ENCODE data around the gene TUSC2.

Gene TUSC2

DNA sequence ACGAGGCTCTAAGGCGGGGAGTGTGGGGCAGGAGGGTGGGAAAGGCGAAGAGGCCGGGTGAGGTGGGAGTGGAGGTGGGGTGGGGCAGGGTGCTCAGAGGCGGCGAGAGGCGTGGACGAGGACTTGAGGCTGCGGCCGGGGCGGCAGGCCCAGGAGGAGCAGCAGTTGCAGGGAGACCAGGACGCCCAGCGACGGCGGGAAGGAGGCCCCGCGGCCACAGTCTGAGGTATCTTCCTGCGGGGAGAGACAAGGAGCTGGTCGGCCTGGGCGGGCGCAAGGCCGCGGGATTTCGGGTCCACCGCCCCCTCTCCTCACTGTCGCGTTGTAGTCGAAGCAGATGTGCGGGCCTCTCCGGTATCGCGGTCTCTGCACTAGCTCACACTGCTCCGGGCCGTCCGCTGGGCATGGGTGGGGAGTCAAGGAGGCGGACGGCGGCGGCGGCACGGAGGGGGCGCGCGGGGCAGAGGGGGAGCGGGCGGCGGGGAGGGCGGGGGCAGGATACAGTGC, 36.6 kb upstream of the TUSC2 start:
- Histone ChIP-seq H3K4me3 (ENCODE audit: low read depth, low read length) (no peak overlapping the region), H3K9me3 (ENCODE audit: severe bottlenecking) (no peaks in the 10 kb centered on the region), H3K36me3 (no peaks in the 10 kb centered on the region), H3K27me3 (ENCODE audit: insufficient read depth, low read depth, severe bottlenecking) (no peaks in the 10 kb centered on the region), H3K27ac (no peak overlapping the region)
- DNase-seq: no peak
- TF ChIP-seq, protein P1, sequence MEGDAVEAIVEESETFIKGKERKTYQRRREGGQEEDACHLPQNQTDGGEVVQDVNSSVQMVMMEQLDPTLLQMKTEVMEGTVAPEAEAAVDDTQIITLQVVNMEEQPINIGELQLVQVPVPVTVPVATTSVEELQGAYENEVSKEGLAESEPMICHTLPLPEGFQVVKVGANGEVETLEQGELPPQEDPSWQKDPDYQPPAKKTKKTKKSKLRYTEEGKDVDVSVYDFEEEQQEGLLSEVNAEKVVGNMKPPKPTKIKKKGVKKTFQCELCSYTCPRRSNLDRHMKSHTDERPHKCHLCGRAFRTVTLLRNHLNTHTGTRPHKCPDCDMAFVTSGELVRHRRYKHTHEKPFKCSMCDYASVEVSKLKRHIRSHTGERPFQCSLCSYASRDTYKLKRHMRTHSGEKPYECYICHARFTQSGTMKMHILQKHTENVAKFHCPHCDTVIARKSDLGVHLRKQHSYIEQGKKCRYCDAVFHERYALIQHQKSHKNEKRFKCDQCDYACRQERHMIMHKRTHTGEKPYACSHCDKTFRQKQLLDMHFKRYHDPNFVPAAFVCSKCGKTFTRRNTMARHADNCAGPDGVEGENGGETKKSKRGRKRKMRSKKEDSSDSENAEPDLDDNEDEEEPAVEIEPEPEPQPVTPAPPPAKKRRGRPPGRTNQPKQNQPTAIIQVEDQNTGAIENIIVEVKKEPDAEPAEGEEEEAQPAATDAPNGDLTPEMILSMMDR (IDR thresholded peaks at IDR 0.05; ENCODE audit: low read depth, low read length): no peak

DNA sequence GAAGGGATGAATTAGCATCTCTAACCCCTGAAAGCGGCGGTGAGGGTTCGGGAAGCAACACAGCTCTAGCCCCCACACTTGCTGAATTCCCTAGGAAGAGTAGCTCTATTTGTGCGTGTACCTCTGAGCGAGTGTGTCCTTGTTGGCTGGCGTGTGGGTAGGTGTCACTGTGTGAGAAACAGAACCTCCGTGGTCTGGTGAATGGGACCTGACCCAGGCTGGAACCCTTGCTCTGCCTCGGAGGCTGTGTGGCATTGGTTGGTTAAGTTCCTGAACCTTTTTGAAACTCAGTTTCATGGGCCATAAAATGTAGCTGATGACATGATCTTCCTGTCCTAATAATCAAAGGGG, 31.7 kb upstream of the TUSC2 start:
- no peaks in the 10 kb centered on the region for H3K27me3 ChIP-seq (ENCODE audit: insufficient read depth, low read depth, severe bottlenecking)
- peaks cover 37% of the 10 kb centered on the region for H3K36me3 ChIP-seq
- peak overlapping the region; percentile 92 for H3K4me3 ChIP-seq (ENCODE audit: low read depth, low read length)
- DNase-seq: no peak
- TF ChIP-seq, protein P1 (IDR thresholded peaks at IDR 0.05; ENCODE audit: low read depth, low read length): no peak
- H3K27ac ChIP-seq: no peak overlapping the region
- H3K9me3 ChIP-seq (ENCODE audit: severe bottlenecking): no peaks in the 10 kb centered on the region

DNA sequence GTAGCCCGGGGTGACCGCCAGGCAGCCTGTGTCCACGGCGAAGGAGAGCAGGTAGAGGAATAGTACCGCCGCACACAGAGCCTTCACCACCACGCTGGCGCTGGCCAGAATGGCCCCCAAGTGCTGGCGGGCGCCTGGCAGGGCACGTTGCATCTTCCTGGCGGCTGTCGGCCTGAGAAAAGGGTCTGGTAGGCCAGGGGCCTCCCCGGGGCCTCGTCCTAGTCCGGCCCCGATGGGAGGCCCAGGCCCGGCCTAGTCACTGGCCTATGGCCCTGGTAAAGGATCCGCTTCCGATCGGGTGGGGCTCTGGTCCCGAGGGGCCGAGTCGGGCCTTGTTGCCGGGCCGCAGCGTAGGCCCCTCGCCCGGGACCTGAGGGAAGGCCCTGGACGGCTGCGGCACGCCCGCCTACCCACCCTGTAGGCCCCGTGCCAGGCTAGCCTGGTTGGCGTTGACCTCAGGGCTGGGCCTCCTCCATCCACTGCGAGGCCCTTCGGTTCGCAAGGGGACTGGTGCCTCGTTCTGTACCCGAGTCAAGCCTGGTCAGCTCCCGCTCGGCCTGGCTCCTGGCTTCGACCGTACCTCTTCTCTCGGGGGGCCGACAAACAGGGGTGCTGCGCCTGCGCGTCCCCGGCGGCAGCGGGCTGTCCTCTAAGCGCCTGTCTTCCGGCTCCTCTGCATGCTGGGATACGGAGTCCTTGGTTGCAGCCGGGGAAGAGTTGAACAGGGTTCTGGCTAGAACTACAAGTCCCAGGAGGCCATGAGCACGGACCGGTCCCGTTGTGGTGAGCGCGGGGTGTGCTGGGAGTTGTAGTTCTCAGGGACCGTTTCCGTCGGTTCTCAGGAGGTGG, 31.1 kb upstream of the TUSC2 start, which contains the start of gene TMEM115:
Gene TMEM115, minus strand, starts transcription at position 611 of the 849 bp plus-strand sequence. Its CDS starts 458 bp downstream, at position 153.
- Histone ChIP-seq H3K27ac (peak within 1 kb of the TSS; percentile 84), H3K9me3 (ENCODE audit: severe bottlenecking) (no peaks in the 10 kb centered on the region), H3K4me3 (ENCODE audit: low read depth, low read length) (peak within 1 kb of the TSS; percentile 92)

DNA sequence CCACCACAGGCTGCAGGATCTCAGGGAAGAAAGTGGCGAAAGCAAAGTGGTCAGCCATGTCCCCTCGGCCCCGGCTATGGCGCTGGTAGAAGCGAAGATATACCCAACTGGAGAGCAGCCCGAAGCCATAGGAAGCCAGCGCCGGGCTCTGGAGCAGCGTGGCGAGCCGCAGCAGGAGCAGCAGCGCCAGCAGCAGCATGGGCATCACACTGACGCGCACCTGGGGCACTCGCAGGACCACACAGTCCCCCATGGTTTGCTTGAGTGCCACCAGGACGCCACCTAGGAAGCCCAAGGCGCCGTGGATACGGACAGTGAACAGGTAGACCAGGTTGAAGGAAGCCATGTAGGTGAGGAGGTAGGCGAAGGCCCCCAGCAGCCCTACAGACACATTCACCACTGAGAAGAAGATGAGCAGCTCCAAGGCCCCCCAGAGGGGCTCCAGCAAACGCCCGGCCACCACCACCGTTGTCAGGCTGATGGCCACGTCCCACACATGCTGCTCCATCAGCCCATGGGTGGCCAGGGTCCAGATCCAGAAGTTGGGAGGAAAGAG, 30.4 kb upstream of the TUSC2 start:
- peak overlapping the region; percentile 92 for H3K4me3 ChIP-seq (ENCODE audit: low read depth, low read length)
- H3K36me3 ChIP-seq: peaks cover 50% of the 10 kb centered on the region
- no peak for DNase-seq
- no peaks in the 10 kb centered on the region for H3K9me3 ChIP-seq (ENCODE audit: severe bottlenecking)
- peak overlapping the region; percentile 84 for H3K27ac ChIP-seq
- TF ChIP-seq, protein P1 (IDR thresholded peaks at IDR 0.05; ENCODE audit: low read depth, low read length): no peak
- H3K27me3 ChIP-seq (ENCODE audit: insufficient read depth, low read depth, severe bottlenecking): no peaks in the 10 kb centered on the region

More for the DNA sequence above, 31.1 kb upstream of the TUSC2 start, which contains the start of gene TMEM115:
- H3K27me3 ChIP-seq (ENCODE audit: insufficient read depth, low read depth, severe bottlenecking): no peaks in the 10 kb centered on the region
- H3K36me3 ChIP-seq: peaks cover 43% of the 10 kb centered on the region
- peak; percentile 97 for DNase-seq
- TF ChIP-seq, protein P1 (IDR thresholded peaks at IDR 0.05; ENCODE audit: low read depth, low read length): no peak

DNA sequence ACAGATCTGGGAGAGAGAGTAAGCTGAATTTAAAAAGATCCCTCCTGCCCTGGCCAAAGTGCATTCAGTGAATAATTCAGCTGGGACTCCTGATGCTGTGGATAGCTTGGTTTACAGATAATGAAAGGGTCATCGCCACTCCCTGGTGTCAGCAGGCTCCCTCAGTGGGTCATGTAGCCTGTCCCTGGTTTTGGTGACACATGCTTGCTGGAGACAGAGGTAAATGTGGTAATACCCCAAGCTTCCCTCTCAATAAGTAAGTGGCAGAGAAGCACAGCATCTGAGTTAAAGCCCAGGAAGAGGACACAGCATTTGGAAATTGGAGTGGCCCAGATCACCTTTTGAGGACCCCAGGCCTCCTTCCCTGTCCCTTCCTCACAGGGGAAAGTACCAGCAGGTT, 29.5 kb upstream of the TUSC2 start:
- TF ChIP-seq, protein P1 (IDR thresholded peaks at IDR 0.05; ENCODE audit: low read depth, low read length): no peak
- Histone ChIP-seq H3K36me3 (peaks cover 54% of the 10 kb centered on the region), H3K27me3 (ENCODE audit: insufficient read depth, low read depth, severe bottlenecking) (no peaks in the 10 kb centered on the region), H3K4me3 (ENCODE audit: low read depth, low read length) (no peak overlapping the region), H3K27ac (no peak overlapping the region), H3K9me3 (ENCODE audit: severe bottlenecking) (no peaks in the 10 kb centered on the region)
- DNase-seq: no peak

Measured in WERI-Rb-1 (cell line).